CD4-positive, alpha-beta T cell treated with Interleukin-21 for 1 hour (primary cell): ENCODE measurements around the gene AFTPH.
A peak's percentile ranks its signal among the peaks of the same experiment; 100 is the strongest.

Experiments
- DNase-seq: peaks from one replicate; pipeline ENCODE4 v3.0.0-alpha.2; 2020

Gene AFTPH

GRCh38 chr2:64523666-64524603 lies at the start of gene AFTPH:
TSS of gene AFTPH (plus strand) at chr2:64524328. CDS start at chr2:64551475, 27,147 bp downstream.
- DNase-seq: peak; percentile 100

GRCh38 chr2:64474636-64475035 lies 49.5 kb upstream of the AFTPH start:
- no peak for DNase-seq

DNA sequence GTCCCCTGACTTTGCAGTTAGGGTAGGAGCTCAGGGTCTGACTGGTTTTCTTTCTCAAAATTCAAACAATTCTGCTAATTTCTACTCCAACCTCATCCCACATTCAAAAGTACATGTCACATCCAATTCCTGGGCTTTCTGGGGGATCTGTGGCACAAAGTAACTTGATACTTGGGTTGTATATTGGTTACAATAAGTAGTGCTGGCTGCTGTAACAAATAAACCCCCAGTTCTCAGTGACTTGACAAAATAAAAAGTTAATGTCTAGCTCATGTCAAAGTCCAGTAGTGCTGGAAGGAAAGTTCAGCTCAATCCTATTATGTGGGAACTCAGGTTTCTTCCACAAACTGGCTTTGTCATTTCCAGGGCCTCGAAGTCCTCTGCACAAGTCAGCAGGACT lies 47.1 kb upstream of the AFTPH start:
- no peak for DNase-seq

DNA sequence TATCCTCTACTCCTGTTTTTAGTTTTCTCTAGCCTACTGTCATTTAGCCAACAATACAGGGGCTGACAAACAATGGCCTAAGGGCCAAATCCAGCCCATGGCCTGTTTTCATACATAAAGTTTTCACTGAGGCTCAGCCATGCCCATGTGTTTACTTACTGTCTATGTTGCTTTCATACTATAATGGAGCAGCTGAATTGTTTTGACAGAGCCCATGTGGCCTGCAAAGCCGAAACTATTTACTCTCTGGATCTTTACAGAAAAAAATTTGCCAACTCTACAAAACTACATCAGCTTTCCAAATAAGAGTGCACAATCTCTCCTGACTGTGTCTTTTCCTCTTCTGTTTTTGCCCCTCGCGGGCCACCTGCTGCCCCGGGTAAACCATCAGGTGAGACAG lies 46.1 kb upstream of the AFTPH start:
- DNase-seq: no peak

DNA sequence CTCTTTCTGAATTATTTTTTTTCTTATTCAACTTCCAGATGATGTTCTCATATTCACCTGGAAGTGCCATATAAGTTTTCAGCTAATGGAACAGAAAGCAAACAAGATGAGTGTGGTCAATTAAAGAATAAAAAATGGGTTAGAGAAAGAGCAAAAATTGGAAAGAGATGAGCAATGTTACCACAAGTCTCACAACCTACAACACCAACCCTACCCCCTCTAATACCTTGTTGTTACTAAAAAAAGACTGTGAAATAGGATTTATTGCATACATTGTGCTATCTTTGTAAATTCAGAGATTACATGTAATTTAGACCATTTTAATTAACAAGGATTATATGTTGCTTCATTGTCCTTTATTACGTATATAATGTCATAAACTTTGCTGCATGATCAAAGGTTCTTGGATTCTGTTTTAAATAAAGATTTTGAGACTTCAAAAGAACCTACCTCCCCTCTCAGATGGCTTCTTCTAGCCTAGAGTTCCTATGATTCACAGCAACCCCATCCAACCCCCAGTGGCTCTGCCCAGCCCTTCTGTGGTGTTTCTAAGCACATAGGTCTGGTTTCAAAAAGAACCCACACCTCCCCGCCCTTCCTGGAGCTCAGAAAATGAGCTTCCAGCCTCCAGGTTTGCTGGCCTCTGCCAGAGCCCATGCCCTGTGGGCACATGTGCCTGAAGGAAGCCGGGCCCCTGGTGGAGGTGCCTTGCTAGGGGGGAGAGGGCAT lies 45.5 kb upstream of the AFTPH start:
- DNase-seq: no peak

DNA sequence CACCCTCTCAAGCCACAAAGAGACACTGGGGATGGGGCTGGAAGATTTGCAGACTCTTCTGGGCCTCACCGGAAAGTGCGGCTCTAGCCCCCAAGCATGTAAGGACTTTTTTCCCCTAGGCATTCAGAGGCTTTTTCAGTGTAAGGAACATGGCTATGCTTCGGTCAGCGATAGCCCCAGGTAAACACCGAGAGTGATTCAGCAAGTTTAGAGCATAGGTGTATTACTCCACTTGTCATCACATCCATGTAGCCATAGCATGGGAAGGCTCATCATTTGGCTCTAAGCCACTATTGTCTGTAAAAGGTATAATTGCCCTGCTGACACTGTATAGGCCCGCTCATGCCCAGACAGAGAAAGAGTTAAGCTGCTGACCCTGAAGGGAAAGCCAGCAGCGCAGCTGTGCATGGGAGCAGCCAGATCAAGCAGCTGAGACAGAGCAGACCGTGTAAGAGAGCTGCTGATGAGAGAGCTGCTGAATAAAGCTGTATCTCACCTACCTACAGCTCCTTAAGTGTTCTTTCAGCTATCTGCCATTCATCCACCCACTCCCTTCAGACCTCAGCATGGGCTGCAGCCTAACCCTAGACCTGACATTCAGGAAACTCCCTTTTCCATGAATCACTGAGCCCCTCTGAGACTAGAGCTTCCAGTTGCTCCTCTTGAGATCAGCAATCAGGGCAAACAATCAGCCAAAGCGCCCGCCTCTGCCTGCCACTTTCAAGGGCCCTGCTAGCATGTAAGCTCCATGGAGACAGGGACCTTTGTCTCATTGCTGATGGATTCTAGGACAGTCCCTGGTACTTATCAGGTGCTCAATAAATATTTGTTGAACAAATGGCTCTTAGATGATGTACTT lies 44.6 kb upstream of the AFTPH start:
- no peak for DNase-seq

DNA sequence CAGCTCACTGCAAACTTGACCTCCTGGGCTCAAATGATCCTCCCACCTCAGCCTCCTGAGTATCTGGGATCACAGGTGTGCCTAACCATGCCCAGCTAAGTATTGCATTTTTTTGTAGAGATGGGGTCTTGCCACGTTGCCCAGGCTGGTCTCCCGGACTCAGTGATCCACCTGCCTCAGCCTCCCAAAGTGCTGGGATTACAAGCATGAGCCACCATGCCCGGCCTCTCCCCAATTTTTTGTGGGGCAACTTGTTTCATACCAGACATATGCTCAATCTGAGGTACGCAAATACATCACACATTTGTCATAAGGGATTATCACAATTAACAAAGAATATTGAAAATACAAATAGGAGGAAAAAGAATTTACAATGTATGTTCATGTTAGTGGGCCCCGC lies 42.5 kb upstream of the AFTPH start:
- DNase-seq: no peak

GRCh38 chr2:64482243-64482642 lies 41.9 kb upstream of the AFTPH start:
- no peak for DNase-seq

DNA sequence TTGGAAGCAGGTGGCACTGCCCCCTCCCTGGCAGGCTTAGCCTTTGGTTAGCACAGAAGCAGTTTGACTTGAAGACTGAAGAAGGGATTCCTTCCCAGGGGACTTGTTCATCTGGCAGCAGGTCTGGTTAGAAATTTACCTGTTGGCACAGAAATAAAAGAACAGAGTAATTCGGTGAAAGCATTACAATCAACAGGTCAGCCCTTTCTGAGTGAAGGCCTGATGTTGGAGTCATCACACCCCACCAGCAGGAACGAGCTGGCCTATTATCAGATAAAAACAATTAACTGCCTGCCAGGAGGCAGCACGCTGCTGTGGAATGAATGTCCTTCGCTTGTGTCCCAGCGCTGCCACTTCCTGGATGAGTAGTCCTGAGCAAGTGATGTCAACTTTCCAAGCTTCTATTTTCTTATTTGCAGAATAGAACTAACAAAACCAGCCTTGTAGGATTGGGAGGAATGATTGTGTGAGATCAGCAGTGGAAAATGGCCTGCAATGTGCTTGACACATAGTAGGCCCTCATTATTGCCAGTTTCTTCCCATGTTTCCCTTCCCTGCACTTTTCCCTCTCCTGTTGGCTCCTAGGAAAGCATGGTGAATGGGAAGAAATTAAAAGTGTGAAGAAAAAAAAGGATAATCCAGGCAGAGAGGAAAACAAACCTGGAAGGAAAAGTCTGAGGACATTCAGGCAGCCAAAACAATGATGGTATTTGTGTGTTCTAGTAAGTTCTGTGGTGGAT lies 41.2 kb upstream of the AFTPH start:
- DNase-seq: no peak

- no peak for DNase-seq
These were observed 38.8 kb upstream of the AFTPH start for GRCh38 chr2:64485331-64485730.

GRCh38 chr2:64485961-64486360 lies 38.2 kb upstream of the AFTPH start:
- no peak for DNase-seq

- no peak for DNase-seq
These were observed 36.7 kb upstream of the AFTPH start for GRCh38 chr2:64487256-64488049.

DNA sequence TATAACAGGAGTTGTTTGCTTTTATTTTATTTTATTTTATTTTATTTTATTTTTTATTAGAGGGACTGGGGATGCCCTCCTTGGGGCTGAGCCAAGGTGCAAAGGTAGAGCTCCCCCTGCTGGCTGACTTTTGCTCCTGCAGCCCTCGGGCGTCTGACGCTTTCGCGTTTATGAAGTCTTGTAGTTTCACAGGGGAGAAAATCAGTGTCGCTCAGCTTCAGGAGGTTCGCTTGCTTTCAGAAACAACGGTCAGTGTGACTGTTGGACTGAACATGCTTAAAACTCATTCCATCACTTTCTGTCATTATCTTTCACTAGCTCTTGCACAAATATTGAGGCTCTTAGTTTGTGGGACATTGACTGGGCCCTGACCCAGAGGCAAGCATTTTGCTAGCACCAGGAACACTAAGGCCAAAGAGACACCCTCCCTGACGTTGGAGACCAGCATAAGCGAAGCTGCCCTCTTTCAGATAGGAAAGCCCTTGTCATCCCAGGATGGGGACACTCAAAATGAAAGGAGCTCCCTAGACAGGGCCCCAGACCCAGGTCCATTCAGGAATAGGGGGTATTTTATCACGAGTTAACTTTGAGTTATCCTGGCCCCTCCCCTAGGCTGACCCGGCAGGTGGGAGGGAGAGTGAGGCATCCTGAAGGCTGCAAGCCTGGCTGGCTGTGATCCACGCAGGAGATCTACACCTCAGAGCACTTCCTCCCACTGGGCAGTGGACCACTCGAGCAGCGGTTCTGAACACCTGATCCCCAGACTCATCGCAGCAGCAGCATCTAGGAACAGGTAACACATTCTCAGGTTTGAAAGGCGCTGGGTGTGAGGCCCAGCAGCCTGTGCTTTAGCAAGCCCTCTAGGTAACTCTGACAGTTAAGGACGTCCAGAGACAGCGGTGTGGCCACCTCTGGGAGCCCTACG lies 35.8 kb upstream of the AFTPH start:
- peak; percentile 73 for DNase-seq

DNA sequence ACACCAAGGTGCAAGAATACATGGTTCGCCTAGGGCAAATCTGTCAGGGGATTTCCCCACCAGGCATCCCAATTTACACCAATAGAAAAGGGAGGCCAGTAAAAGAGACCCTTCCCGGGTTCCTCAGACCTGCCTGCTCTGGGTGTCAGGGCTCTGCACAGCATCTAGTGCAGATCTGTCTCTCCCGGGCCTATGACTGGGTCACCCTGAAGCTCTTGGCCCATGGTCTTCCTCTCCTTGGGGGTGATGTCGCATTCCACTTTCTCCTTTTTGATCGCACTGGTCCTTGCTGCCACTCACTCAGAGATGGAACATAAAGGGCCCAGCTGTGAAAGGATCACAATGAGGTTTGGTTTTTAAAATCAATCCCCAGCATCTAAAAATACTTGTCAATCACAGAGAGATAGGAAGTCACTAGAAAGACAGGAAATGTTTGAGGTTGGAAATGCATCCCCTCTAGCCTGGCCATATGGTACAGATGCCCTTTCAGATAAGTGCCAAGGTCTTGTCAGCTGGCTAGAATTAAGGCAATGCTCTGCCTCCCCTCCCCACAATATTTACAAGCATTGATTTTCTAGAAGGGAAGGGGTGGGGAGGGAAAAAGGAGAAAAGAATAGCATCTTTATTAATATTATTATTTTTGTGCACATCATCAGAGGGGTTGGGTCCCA lies 34.9 kb upstream of the AFTPH start:
- no peak for DNase-seq

- DNase-seq: no peak
These were observed 32.7 kb upstream of the AFTPH start for GRCh38 chr2:64491426-64491825.

DNA sequence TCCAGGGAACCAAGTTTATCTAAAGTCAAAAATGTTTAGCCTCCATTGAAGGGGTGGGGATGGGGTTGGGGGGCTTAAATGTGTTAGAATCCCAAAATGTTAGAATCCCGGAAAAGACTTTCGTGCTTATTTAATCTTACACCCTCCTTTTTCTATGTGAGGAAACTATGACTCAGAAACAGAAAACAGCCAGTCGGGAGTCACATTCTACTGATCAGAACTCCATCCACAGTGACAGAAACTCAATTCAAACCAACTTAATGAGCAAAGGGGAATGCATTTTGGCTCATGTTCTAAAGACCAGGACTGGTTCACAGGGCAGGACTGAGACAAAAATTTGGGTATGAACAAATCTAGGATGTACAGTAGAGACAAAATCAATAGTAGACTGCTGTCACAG lies 31.9 kb upstream of the AFTPH start:
- no peak for DNase-seq

DNA sequence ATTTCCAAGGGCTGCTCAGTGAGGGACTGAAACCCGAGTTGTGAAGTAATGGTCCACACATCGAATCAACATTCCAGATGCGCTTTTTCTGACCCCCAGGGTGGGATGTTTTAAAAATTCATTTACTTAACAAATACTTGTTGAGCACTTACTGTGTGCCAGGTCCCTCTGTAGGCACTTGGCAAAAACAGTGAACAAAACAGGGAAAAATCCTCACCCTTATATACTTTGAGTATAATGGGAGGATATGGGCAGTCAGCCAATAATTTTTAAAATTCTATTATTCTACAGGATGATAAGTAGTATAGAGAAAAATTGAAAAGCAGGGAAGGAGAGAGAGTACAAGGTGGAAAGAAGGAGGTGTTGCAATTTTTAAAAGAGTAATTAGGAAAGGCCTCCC lies 31.3 kb upstream of the AFTPH start:
- no peak for DNase-seq

- DNase-seq: no peak
These were observed 30.3 kb upstream of the AFTPH start for GRCh38 chr2:64493788-64494187.

- no peak for DNase-seq
These were observed 25.7 kb upstream of the AFTPH start for GRCh38 chr2:64498438-64498837.

GRCh38 chr2:64500549-64500948 lies 23.6 kb upstream of the AFTPH start:
- no peak for DNase-seq
